DMS53 treated with DMSO at 0.1 percent for 48 hours (cell line): ENCODE data around the gene KRTAP10-11.
"Not testable (repeated sequence)": the region's sequence is repeated elsewhere in the genome, so short reads cannot be mapped to it uniquely, and the experiment has no call there.

Experiments
- DNase-seq: peaks from one replicate; lab custom pipeline; 2025; ENCODE audit not compliant: unreplicated experiment; lab: John Stamatoyannopoulos, UW

Gene KRTAP10-11

GRCh38 chr21:44614961-44615391, 31.2 kb upstream of the KRTAP10-11 start:
- no peak for DNase-seq

GRCh38 chr21:44615466-44615865, 30.7 kb upstream of the KRTAP10-11 start:
- no peak for DNase-seq

DNA sequence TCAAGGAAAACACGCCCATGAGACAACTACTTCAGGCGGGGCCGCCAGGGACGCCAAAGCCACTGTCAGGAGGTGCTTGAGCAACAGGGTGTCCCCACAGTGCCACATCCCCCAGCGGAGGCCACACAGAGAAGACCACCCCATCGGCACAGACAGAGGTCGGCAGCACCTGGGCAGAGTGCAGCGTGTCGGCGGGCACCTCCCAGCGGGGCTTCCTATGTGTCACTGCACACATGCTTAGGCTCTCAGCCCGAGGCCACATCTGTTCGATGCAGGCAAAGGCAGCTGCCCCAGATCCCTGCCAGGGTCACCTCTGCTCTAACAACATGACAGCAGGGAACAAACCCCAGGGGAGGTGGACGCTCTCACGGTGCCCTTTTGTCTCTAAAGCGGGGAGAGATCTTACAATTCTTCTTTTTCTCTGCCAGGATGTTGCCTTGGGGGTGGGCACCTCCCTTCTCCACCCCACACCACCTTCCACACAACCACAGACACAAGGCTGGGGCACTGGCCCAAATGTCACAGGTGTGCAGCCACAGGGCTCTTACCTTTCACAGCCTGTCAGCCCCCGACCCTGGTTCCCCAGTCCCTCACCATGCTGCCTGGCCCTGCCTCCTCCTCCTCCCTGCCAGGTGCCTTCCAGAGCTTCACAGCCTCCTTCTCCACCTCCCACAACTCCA, 30.2 kb upstream of the KRTAP10-11 start:
- DNase-seq, result no peak

- DNase-seq, result no peak
These were observed 29.7 kb upstream of the KRTAP10-11 start for GRCh38 chr21:44616591-44616926.

- no peak for DNase-seq
These were observed 29.1 kb upstream of the KRTAP10-11 start for GRCh38 chr21:44617071-44617501.

DNA sequence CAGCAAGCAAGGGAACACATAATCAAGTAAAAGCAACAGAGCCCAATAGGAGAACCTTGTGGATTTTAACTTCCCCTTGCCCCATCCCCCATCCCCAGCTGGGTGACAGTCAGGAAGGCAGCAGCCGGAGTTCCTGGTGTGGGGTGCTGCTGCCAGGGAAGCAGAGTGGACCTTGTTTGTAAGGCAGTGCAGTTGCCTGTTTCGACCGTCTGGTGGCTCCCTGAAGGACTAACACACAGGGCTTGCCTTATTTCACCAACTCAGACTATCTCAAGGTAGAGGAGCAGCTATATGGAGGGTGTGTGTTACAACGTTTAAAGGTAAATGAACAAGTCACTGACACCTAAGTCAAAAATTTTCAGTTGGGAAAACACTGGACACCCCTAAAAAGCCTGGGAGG, 27.7 kb upstream of the KRTAP10-11 start:
- no peak for DNase-seq

GRCh38 chr21:44618909-44619308, 27.3 kb upstream of the KRTAP10-11 start:
- DNase-seq, result no peak

GRCh38 chr21:44619886-44620285, 26.3 kb upstream of the KRTAP10-11 start:
- no peak for DNase-seq

- no peak for DNase-seq
These were observed 22.6 kb upstream of the KRTAP10-11 start for GRCh38 chr21:44623575-44623974.

DNA sequence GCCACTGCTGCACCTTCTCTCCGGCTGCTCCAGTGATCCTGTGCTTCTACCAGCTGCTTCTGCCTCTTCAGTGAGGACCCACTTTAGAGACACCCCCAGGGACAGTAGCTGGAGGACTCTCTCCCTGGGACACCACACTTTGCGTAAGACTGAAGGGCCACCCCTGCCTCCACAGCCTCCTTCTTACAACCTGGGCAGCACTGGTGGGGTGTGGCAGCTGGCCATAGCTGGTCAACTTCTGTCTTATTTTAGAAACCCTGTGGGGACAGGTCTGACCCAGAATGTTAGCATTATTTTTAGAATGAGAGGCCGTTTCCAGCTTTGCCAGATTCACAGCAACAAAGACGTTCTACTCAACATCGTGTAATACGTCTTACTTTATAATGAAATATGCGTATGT, 20.5 kb upstream of the KRTAP10-11 start:
- no peak for DNase-seq

- DNase-seq, result no peak
These were observed 20.0 kb upstream of the KRTAP10-11 start for GRCh38 chr21:44626262-44626661.

DNA sequence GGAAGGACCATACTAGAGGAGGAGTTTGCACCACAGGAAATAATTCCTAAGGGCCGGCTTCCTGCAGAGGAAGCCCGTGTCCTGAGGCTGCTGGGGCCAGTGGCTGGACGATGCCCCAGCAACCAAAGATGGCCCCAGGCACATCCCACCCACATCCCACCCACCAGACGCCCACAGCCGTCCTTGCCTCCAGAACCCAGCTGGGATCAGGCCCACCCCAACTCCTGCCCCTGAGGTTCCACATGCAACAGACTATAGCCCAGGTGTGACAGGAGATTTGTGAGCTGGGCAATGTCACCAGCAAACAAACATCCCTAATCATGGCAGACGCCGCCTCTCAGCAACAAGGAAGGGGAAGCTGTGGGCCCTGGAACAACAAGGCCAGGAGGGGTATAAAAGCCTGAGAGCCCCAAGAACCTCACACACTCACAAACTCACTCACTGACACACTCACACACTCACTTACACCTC, 19.5 kb upstream of the KRTAP10-11 start, which contains the start of gene KRTAP10-9:
KRTAP10-9 (plus strand) TSS at position 421 of the 471 bp plus-strand sequence. CDS start 79 bp downstream, outside the sequence.
- DNase-seq, result no peak

DNA sequence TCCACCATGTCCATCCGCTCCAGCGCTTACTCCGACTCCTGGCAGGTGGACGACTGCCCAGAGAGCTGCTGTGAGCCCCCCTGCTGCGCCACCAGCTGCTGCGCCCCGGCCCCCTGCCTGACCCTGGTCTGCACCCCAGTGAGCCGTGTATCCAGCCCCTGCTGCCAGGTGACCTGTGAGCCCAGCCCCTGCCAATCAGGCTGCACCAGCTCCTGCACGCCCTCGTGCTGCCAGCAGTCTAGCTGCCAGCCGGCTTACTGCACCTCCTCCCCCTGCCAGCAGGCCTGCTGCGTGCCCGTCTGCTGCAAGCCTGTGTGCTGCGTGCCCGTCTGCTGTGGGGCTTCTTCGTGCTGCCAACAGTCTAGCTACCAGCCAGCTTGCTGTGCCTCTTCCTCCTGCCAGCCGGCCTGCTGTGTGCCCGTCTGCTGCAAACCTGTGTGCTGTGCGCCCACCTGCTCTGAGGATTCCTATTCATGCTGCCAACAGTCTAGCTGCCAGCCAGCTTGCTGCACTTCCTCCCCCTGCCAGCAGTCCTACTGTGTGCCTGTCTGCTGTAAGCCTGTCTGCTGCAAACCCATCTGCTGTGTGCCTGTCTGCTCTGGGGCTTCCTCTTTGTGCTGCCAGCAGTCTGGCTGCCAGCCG, 18.9 kb upstream of the KRTAP10-11 start:
- DNase-seq, result not testable (repeated sequence)

GRCh38 chr21:44627831-44628233, 18.4 kb upstream of the KRTAP10-11 start:
- DNase-seq, result not testable (repeated sequence)

DNA sequence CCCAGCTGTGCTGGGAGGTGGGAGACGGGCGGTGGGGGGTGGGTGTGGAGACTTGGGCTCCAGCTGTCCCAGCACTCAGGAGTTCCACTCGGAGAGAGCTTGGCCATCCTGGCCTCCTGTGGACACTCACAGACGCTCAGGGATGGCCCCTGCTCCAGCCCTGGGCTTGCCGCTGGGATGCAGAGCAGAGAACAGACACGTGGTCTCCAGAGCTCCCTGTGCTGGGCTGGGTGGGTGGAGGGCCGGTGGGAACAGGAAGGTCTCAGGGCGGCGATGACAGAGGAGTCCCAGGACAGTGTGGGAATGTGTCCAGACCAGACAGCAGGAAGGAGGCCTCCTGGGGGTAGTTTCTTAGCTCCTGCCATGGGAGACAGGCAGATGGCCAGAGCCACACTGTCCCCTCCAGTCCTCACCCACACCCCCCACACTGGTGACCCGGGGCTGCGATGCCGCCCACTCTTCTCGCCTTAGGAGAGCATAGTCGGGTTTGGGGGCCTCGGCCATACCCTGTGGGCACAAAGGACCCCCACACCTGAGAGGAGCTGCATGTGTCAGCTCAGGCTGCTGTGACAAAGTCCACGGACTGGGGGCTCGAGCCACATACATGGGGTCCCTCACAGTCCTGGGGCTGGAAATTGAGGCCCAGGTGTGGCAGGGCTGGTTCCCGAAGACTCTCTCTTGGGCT, 17.4 kb upstream of the KRTAP10-11 start:
- no peak for DNase-seq

DNA sequence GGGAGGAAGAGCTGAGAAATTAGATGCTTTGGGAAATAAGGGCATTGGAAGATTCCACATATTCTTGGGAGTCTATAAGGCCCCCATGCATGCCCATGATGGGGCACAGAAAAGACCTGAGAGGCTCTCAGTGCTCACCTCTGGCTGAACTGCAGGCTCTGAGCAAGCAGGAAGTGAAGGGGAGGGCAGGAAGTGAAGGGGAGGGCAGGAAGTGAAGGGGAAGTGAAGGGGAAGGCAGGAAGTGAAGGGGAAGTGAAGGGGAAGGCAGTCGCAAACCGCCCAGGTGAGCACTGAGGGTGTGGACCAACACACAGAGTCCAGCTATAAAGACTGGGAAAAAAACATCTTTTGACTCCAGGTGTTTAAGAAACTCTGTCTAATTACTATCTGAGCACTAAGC, 15.8 kb upstream of the KRTAP10-11 start:
- DNase-seq, result no peak

DNA sequence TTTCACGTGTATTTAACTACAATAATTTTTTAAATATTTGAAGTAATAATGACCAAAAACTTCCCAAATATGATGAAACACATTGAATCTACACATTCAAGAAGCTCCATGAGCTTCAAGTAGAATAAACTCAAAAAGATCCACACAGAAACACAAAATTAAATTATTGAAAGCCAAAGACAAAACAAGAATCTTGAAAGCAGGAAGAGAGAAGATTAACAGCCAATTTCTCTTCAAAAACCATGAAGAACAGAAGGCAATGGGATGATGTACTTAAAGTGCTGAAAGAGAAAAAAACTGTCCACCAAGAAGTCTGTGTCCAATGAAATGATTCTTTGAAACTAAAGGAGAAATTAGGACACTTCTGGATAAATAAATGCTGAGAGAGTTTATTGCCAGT, 14.1 kb upstream of the KRTAP10-11 start:
- no peak for DNase-seq

DNA sequence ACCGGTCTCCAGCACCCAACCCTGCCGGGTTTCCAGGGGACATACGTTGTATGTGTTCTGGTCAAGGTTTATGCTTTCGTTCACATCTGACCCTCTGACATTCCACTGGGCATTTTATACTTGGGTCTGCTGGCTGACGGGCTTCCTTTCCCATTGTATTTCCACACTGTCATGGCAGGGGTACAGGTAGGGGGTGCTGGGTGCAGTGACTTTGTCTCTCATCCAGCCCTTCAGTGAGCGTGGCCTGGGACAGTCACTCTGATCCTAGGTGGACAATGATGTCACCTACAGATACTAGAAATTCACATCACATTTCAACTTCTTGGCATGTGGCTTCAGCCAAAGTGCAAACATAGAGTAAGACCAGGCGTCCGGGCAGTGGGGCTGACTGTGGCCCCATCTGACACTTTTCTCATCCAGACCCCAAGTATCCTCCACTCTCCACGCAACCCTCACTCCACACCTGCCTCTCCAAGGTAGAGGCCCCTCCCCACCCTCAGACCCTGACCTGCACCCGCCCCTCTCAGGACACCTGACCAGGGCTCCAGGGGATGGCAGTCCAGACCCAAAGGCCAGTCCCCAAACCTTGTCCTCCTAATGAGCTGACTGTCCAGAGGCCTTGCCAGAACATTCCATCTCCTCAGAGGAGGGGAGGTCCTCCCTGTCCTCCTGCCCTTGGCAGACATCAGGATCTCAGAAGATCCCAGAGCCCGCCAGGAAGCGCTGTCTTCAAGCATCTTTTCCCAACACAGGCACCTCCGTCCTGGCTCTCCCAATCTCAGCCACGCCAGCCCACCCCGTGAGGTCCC, 9.8 kb upstream of the KRTAP10-11 start:
- no peak for DNase-seq

GRCh38 chr21:44637018-44637850, 9.0 kb upstream of the KRTAP10-11 start, which contains the start of gene KRTAP10-10:
Gene KRTAP10-10 (plus strand): TSS chr21:44637356. CDS start chr21:44637418, 62 bp downstream.
- DNase-seq, result no peak

GRCh38 chr21:44637851-44638348, 8.3 kb upstream of the KRTAP10-11 start:
- not testable (repeated sequence) for DNase-seq
